H1 (cell line): Measurements from ENCODE around the gene PRR5L.

Source experiments
- ATF3 ChIP-seq: IDR thresholded peaks from 2 replicates; pipeline ENCODE4 v1.6.1; 2011; ENCODE audit warnings: low read depth, mild to moderate bottlenecking, low read length; ENCODE audit not compliant: insufficient read depth
- CHD2 ChIP-seq: IDR thresholded peaks from 2 replicates; pipeline ENCODE4 v1.6.1; 2012; ENCODE audit warnings: low read length, improper control_type of control experiment
- CREB1 ChIP-seq: IDR thresholded peaks from 2 replicates; pipeline ENCODE4 v1.6.1; 2012; ENCODE audit warnings: inconsistent platforms
- CTCF ChIP-seq, 3 experiments: IDR thresholded peaks; 1 replicate in 2 of 3; 2 replicates in 1 of 3; pipeline versions ENCODE4 v1.5.1 to v1.6.1; 2011; ENCODE audit warnings: low read length in 3 of 3, mild to moderate bottlenecking in 3 of 3, inconsistent platforms in 2 of 3, low read depth in 1 of 3, moderate library complexity in 1 of 3; ENCODE audit not compliant: insufficient read depth in 1 of 3; ENCODE audit errors: control extremely low read depth in 1 of 3
- EZH2 ChIP-seq: fragments of 200-600 bp; sonication (generic); IDR thresholded peaks from 2 replicates; pipeline ENCODE4 v1.7.1; 2012; ENCODE audit warnings: low read depth, mild to moderate bottlenecking, moderate library complexity, low read length, inconsistent platforms; ENCODE audit not compliant: severe bottlenecking
- MAX ChIP-seq: IDR thresholded peaks from 2 replicates; pipeline ENCODE4 v1.6.1; 2012; ENCODE audit warnings: inconsistent platforms
- POLR2A ChIP-seq, 2 experiments: IDR thresholded peaks; 1 replicate in 1 of 2; 2 replicates in 1 of 2; pipeline ENCODE4 v1.6.1; 2011; ENCODE audit warnings: low read depth in 2 of 2, low read length in 2 of 2, mild to moderate bottlenecking in 2 of 2; ENCODE audit errors: control extremely low read depth in 1 of 2
- POLR2AphosphoS5 ChIP-seq: IDR thresholded peaks from 2 replicates; pipeline ENCODE4 v1.6.1; 2011; ENCODE audit warnings: low read depth, low read length
- RNF2 ChIP-seq: fragments of 200-900, 300-1000 bp; sonication (generic); IDR thresholded peaks from 2 replicates; pipeline ENCODE4 v1.7.1; 2016; ENCODE audit warnings: borderline replicate concordance, low read depth, mild to moderate bottlenecking, antibody characterized with exemption, low read length; ENCODE audit not compliant: poor library complexity, severe bottlenecking; ENCODE audit errors: missing control alignments

- TF ChIP-seq ATF3: no peak
- no peak for TF ChIP-seq CTCF (IDR thresholded peaks at IDR 0.05; ENCODE audit: control extremely low read depth in 1 of 3, insufficient read depth in 1 of 3, low read depth in 1 of 3, low read length in 3 of 3)
- no peak for TF ChIP-seq RNF2
- no peak for TF ChIP-seq POLR2A (IDR thresholded peaks at IDR 0.05; ENCODE audit: control extremely low read depth in 1 of 2, low read depth in 2 of 2, low read length in 2 of 2)
- TF ChIP-seq CHD2: no peak
- no peak for TF ChIP-seq MAX
- no peak for TF ChIP-seq EZH2
- no peak for TF ChIP-seq POLR2AphosphoS5
- TF ChIP-seq CREB1: no peak
These were observed 15.6 kb upstream of the PRR5L start for GRCh38 chr11:36280531-36280930.
